Esophagus (tissue), 2 donors: ENCODE results near the gene ZPR1. TPM values are rescaled to one million over a fixed set of nuclear protein-coding genes. Genes with fewer than 3 reads are reported as not detected.

Experiments
- H3K27ac ChIP-seq, 2 donors: one replicate each; pipeline ENCODE4 v1.5.1; 2013; ENCODE audit warnings: low read depth in 2 of 2, mild to moderate bottlenecking in 2 of 2, inconsistent platforms in 1 of 2, low read length in 1 of 2, moderate library complexity in 1 of 2
- H3K27me3 ChIP-seq, 2 donors: one replicate each; pipeline ENCODE4 v1.6.1; 2013; ENCODE audit warnings: low read length in 2 of 2, control low read depth in 1 of 2, mild to moderate bottlenecking in 1 of 2; ENCODE audit not compliant: insufficient read depth in 2 of 2, control insufficient read depth in 1 of 2
- H3K36me3 ChIP-seq, 2 donors: one replicate each; pipeline ENCODE4 v1.6.1; 2013; ENCODE audit warnings: low read length in 1 of 2; ENCODE audit not compliant: control insufficient read depth in 2 of 2, insufficient read depth in 2 of 2
- H3K4me1 ChIP-seq, 2 donors: one replicate each; pipeline ENCODE4 v1.6.1; 2013; ENCODE audit warnings: low read length in 1 of 2; ENCODE audit not compliant: control insufficient read depth in 2 of 2, insufficient read depth in 2 of 2
- H3K4me3 ChIP-seq, 2 donors: one replicate each; pipeline ENCODE4 v1.5.1; 2013; ENCODE audit warnings: low read length in 2 of 2, mild to moderate bottlenecking in 2 of 2, low read depth in 1 of 2, moderate library complexity in 1 of 2
- H3K9me3 ChIP-seq, 2 donors: one replicate each; pipeline ENCODE4 v1.6.1; 2013; ENCODE audit warnings: mild to moderate bottlenecking in 2 of 2, low read depth in 1 of 2, low read length in 1 of 2, moderate library complexity in 1 of 2; ENCODE audit not compliant: control insufficient read depth in 2 of 2, insufficient read depth in 1 of 2
- WGBS, 2 donors: extraction: QIAGEN DNeasy Blood & Tissue Kit; methylation state at CpG; one replicate each; pipeline ENCODE4 v1.1.7; 2013; 5-methylcytosine and 5-hydroxymethylcytosine counted together
- polyA plus RNA-seq, 2 donors: library from polyadenylated mRNA; stranded (reverse); fragments of 200-250 nt; gene quantifications; one replicate each; pipeline ENCODE4 v1.2.3, GENCODE V29; 2013
- donor health status: healthy with polysubstance abuse.
- donor health status: Bipolar disorder and iron deficiency.

ZPR1 gene
- polyA plus RNA-seq, 2 donors = 9.9 to 24.4 TPM

DNA sequence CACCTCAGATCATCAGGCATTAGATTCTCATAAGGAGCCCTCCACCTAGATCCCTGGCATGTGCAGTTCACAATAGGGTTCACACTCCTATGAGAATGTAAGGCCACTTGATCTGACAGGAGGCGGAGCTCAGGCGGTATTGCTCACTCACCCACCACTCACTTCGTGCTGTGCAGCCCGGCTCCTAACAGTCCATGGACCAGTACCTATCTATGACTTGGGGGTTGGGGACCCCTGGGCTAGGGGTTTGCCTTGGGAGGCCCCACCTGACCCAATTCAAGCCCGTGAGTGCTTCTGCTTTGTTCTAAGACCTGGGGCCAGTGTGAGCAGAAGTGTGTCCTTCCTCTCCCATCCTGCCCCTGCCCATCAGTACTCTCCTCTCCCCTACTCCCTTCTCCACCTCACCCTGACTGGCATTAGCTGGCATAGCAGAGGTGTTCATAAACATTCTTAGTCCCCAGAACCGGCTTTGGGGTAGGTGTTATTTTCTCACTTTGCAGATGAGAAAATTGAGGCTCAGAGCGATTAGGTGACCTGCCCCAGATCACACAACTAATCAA, 44.0 kb upstream of the ZPR1 start:
- no peak overlapping the region for H3K27ac ChIP-seq
- no peaks in the 10 kb centered on the region for H3K9me3 ChIP-seq
- 84 to 87% methylated on average over 7 of the region's 7 CpGs for WGBS, 2 donors
- no peak overlapping the region for H3K4me3 ChIP-seq
- H3K4me1 ChIP-seq = peaks cover 4 to 6% of the 10 kb centered on the region in 2 donors
- H3K36me3 ChIP-seq = no peaks in the 10 kb centered on the region
- no peaks in the 10 kb centered on the region for H3K27me3 ChIP-seq

DNA sequence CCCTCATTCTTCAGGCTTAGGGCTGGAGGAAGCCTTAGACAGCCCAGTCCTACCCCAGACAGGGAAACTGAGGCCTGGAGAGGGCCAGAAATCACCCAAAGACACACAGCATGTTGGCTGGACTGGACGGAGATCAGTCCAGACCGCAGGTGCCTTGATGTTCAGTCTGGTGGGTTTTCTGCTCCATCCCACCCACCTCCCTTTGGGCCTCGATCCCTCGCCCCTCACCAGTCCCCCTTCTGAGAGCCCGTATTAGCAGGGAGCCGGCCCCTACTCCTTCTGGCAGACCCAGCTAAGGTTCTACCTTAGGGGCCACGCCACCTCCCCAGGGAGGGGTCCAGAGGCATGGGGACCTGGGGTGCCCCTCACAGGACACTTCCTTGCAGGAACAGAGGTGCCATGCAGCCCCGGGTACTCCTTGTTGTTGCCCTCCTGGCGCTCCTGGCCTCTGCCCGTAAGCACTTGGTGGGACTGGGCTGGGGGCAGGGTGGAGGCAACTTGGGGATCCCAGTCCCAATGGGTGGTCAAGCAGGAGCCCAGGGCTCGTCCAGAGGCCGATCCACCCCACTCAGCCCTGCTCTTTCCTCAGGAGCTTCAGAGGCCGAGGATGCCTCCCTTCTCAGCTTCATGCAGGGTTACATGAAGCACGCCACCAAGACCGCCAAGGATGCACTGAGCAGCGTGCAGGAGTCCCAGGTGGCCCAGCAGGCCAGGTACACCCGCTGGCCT, 42.5 kb upstream of the ZPR1 start:
- Histone ChIP-seq H3K4me1 (no peaks in the 10 kb centered on the region), H3K27ac (no peak overlapping the region), H3K4me3 (no peak overlapping the region), H3K9me3 (no peaks in the 10 kb centered on the region), H3K27me3 (no peaks in the 10 kb centered on the region), H3K36me3 (no peaks in the 10 kb centered on the region)
- 90 to 92% methylated on average over 17 of the region's 17 CpGs for WGBS, 2 donors

DNA sequence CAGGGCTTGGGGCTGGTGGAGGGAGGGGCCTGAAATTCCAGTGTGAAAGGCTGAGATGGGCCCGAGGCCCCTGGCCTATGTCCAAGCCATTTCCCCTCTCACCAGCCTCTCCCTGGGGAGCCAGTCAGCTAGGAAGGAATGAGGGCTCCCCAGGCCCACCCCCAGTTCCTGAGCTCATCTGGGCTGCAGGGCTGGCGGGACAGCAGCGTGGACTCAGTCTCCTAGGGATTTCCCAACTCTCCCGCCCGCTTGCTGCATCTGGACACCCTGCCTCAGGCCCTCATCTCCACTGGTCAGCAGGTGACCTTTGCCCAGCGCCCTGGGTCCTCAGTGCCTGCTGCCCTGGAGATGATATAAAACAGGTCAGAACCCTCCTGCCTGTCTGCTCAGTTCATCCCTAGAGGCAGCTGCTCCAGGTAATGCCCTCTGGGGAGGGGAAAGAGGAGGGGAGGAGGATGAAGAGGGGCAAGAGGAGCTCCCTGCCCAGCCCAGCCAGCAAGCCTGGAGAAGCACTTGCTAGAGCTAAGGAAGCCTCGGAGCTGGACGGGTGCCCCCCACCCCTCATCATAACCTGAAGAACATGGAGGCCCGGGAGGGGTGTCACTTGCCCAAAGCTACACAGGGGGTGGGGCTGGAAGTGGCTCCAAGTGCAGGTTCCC, 41.8 kb upstream of the ZPR1 start, which contains the start of gene APOC3:
Gene APOC3, plus strand, starts transcription at position 383 of the 659 bp plus-strand sequence. CDS start 676 bp downstream, outside the sequence.
- Histone ChIP-seq H3K36me3 (no peaks in the 10 kb centered on the region), H3K9me3 (no peaks in the 10 kb centered on the region), H3K27me3 (no peaks in the 10 kb centered on the region), H3K4me1 (no peaks in the 10 kb centered on the region), H3K27ac (no peak within 1 kb of the TSS), H3K4me3 (no peak within 1 kb of the TSS)
- WGBS, 2 donors = 69 to 76% methylated on average over 9 of the region's 9 CpGs

DNA sequence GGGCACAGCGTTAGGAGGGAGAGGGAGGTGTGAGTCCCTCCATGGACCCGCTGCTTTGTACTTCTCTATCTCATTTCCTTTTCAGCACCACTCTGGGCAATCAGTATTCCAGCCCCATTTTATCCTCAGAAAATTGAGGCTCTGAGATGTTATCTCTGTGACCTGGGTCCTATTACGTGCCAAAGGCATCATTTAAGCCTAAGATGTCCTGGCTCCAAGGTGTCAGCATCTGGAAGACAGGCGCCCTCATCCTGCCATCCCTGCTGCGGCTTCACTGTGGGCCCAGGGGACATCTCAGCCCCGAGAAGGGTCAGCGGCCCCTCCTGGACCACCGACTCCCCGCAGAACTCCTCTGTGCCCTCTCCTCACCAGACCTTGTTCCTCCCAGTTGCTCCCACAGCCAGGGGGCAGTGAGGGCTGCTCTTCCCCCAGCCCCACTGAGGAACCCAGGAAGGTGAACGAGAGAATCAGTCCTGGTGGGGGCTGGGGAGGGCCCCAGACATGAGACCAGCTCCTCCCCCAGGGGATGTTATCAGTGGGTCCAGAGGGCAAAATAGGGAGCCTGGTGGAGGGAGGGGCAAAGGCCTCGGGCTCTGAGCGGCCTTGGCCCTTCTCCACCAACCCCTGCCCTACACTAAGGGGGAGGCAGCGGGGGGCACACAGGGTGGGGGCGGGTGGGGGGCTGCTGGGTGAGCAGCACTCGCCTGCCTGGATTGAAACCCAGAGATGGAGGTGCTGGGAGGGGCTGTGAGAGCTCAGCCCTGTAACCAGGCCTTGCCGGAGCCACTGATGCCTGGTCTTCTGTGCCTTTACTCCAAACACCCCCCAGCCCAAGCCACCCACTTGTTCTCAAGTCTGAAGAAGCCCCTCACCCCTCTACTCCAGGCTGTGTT, 41.1 kb upstream of the ZPR1 start:
- Histone ChIP-seq H3K27me3 (no peaks in the 10 kb centered on the region), H3K9me3 (no peaks in the 10 kb centered on the region), H3K4me3 (no peak overlapping the region), H3K36me3 (no peaks in the 10 kb centered on the region), H3K4me1 (no peaks in the 10 kb centered on the region), H3K27ac (no peak overlapping the region)
- 55 to 74% methylated on average over 16 of the region's 16 CpGs for WGBS, 2 donors

DNA sequence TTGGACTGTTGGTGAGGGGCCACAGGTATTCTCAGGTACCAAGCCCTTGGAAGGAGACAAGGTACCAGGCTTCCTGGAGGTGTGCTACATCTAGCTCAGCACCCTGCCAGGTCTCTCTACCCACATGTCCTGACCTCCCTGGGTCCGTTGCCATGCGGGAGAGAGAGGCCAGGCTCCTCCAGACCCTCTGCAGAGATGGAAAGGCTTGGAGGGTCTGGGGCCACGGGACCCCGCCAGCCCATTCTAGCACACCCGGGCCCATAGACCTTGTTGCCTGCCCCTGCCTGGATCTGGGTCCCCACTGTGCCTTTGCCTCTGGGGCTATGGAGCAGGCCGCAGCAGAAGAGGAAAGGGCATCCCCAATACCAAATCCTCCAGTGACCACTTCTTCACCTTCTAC, 39.6 kb upstream of the ZPR1 start:
- H3K4me1 ChIP-seq = no peaks in the 10 kb centered on the region

DNA sequence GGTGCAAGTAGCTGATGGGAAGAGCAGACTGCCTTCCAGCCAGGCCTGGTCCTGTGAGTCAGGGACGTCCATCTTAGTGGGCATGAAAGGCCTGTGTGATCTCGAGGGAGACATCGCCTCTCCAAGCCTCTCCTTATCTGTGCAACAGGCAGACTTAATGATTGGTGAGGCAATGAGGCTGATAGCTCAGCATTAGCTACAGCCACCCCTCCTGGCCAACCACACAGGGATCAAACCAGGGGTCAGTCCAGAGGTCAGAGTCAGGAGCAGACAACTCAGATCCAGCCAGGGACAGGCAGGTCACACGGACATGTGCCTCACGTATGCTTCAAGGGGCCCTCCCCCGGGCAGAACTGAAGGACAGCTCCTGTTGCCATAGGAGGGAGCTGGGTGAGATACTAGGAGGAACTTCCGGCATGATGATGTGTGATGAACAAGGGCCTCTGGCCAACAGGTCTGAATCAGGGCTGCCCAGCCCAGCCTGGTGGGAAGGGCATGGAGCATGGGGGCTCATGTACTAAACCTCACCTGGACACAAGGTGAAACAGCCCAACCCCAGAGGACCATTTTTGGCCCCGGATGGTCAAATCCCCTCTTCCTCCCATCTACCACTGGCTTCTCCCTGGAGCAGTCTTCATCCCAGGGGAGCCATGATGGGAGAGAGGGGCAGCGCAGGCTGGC, 39.1 kb upstream of the ZPR1 start:
- Histone ChIP-seq H3K9me3 (no peaks in the 10 kb centered on the region), H3K27ac (no peak overlapping the region), H3K27me3 (no peaks in the 10 kb centered on the region), H3K4me1 (no peaks in the 10 kb centered on the region), H3K4me3 (no peak overlapping the region), H3K36me3 (no peaks in the 10 kb centered on the region)
- 70 to 72% methylated on average over 9 of the region's 9 CpGs for WGBS, 2 donors

More for the DNA sequence above, 39.6 kb upstream of the ZPR1 start:
- no peak overlapping the region for H3K27ac ChIP-seq
- H3K9me3 ChIP-seq = no peaks in the 10 kb centered on the region
- H3K27me3 ChIP-seq = no peaks in the 10 kb centered on the region
- H3K36me3 ChIP-seq = no peaks in the 10 kb centered on the region
- 80 to 92% methylated on average over 3 to 6 of the region's 6 CpGs for WGBS, 2 donors
- no peak overlapping the region for H3K4me3 ChIP-seq

DNA sequence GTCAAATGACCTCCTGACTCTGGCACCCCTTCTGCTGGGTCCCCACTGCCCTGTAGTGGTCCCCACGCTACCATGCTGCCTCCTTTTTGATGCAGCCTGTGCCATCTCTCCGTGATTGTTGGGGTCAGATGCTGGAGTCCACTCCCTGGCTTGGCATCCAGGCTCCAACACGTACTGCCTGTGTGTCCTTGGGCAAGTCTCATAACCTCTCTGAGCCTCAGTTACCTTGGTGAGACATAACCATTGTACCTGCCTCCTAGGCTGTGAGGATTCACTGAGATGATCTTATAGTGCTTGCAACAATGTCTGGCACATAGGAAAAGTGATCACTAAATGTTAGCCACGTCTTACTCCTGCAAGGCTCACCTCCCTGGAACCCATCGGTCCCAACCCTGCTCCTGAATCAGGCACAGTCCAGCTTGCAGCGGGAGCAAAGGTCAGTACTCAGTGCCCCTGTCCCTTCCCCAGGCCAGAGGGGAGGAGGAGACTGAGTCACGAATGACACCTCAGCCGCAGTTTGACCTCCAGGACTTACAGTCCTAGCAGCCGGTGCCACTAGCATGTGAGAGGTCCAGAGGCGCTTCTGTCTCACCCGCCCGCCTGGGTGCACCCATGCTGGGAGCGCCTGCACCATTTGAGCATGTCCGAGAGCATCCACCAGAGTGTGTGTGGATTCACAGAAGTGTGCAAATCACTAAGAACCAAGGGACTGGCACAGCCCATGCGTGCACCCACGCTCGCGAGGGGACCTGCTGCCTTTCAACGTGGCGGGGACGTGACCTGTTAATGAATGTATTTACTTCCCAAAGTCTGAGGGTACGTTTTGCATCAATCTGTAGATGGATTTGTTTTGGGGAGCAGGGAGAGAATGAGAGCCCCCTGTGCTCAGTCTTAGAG, 38.3 kb upstream of the ZPR1 start:
- no peaks in the 10 kb centered on the region for H3K4me1 ChIP-seq
- no peaks in the 10 kb centered on the region for H3K9me3 ChIP-seq
- no peaks in the 10 kb centered on the region for H3K36me3 ChIP-seq
- no peak overlapping the region for H3K4me3 ChIP-seq
- 74 to 75% methylated on average over 22 of the region's 22 CpGs for WGBS, 2 donors
- H3K27ac ChIP-seq = no peak overlapping the region
- no peaks in the 10 kb centered on the region for H3K27me3 ChIP-seq

DNA sequence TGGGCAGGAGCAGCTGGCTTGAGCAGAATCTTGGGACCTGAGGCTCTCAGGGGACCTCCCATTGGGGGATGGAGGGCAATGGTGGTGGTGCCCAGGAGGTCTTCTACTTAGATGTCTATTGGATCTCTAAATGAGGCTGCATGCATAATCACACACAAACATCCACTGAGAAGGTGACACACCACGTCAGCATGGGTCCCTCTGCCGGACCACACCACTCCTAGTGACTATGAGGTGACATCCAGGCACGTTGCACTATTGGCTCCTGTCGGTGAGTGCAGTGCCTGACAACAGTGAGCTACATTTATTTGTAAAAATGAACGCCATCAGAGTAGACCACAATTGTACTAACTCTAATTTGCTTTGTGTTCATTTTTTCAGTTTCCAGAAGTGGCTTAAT, 37.6 kb upstream of the ZPR1 start:
- H3K36me3 ChIP-seq = no peaks in the 10 kb centered on the region
- no peaks in the 10 kb centered on the region for H3K9me3 ChIP-seq
- H3K27ac ChIP-seq = no peak overlapping the region
- WGBS, 2 donors = 68 to 71% methylated on average over 5 of the region's 5 CpGs
- no peak overlapping the region for H3K4me3 ChIP-seq
- no peaks in the 10 kb centered on the region for H3K4me1 ChIP-seq
- no peaks in the 10 kb centered on the region for H3K27me3 ChIP-seq
